HG03378 (cell line): Measurements from ENCODE around the gene THTPA.

Experiments
- ATAC-seq: cut with Tn5 transposase; IDR thresholded peaks from one replicate; pipeline ENCODE4 v1.9.1; 2021; ENCODE audit warnings: mild to moderate bottlenecking, moderate library complexity; ENCODE audit not compliant: unreplicated experiment

THTPA gene

GRCh38 chr14:23566112-23566777 lies 10.2 kb downstream of the THTPA start:
- ATAC-seq, result no peak

GRCh38 chr14:23566778-23567185 lies 10.7 kb downstream of the THTPA start:
- ATAC-seq, result no peak

GRCh38 chr14:23567186-23568020 lies 11.3 kb downstream of the THTPA start, which contains the start of gene AP1G2:
Gene AP1G2 (minus strand): TSS chr14:23567791. CDS start chr14:23567314, 477 bp downstream.
- peak; percentile 64 for ATAC-seq

DNA sequence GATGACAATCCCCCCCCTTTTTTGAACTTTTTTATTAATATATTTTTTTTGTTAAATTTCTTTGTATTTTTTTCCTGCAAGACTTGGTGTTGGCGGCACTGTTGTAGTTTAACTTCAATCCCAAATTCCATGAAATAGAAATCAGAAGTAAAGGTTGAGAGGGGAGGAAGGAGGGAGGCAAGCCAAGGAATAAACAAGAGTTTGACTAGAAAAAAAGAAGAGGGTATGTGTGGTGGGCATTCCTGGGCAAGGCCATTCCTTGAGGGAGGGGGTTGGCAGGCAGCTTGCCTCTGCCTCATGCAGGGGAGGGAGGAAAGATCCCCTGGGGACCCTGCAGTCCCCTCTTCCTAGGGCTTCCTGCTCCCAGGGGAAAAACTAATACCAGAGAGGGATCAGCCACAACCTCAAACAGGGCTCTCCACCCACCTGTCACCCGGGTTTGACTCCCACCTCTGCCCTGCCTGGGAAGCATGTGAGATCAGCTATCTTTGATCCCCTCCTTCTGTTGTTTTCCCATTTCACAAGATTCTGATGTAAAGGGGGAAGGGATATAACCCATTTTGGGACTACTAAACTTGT lies 12.0 kb downstream of the THTPA start:
- ATAC-seq, result no peak

DNA sequence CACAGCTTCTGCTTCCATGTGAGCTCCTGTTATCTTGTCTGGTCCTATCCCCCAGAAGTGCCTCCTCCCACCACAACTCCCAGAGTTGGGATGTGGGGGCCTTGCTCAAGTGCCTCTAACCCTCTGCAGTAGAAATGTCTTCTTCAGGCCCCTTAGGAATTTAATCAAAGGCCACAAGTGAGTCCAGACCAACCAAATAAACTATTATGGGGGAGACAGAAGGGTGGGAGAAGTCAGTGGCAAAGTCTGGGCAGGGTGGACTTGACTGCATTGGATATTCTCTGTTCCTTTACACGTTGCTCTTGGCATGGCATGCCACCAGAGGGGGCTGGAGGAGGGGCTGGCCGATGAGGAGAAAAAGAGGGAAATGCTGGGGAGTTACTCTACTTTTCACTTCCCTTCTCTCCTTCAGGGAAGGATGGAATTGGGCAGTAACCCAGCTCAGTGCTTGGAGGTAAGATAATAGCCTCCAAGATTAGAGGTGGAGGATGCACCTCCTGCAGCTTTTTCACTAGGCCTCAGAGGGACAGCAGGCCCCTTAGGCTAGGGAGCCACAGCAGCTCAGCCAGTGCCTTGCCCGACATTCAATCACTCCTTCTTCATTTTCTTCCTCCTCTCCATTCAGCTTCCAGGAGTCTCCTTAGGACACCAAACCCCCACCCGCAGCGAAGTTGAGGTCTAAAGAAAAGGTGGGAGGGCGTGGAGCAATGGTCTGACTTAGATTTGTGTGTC lies 12.7 kb downstream of the THTPA start:
- no peak for ATAC-seq

GRCh38 chr14:23569443-23570151 lies 13.5 kb downstream of the THTPA start:
- no peak for ATAC-seq

DNA sequence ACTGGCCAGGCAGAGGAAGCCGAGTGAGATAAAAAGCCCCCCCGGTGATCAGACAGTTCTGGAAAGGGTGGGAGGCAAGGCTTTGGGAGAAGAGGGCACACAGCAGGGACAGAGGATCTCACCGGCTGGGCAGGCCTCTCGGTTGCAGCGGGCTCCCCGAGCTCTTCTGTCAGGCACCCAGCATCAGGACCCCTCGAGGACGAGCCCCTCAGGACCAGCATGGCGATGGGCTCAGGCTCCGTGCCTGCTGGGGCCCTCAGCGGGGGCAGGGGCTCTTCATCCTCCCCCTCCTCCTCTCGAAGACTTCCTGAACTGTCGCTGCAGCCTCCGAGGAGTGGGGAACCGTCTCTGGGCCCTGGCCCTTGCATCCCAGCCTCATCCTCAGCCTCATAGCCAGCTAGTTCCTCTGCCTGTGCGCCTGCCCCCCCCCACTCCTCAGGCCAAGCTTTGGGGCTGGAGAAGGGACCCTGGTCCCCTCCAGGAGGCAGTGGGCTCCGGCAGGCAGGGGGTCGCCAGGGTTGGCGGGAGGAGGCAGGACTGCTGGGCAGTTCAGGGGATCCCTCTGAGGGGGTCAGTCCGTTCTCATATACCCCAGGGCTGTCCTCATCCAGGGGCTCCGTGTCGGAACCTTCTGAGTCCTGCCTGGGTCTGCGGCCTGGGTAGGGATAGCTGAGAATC lies 14.9 kb downstream of the THTPA start:
- no peak for ATAC-seq

DNA sequence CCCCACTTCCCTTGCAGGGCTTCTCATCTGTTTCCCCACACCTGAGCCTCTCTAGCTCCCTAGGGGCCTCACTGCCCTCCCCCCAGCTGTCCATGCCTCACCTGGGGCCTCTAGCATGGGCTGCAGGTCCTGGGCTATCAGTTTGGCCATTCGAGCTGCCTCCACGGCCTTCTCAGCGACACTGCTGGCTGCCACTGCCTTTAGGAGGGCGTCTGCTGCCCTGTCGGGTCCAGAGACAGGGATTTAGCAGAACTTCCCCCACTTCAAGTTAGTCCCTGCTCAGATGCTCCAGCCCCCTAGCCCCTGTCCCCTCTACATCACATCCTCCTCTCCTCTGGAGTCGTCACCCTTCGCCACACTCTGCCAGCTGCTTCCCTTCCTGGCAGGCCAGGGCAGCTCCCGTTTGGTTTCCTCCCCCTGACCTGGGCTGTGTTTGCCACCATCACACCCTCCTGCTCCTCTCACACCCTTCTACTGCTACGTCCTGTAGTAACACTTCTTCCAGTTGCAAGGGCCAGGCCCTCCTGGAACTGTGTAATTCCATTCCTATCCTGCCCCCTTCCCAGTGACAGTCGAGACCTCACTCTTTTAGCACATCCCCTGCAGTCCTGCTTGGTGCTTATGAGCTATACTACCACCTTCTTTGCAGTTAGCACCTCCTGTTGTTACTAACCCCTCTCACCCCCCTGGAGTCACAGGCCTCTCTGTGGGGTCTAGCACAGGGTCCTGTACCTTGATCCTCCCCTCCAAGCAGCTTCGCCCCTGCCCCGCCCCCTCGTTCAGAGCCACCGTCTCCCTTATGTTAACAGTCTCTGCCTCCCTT lies 15.8 kb downstream of the THTPA start:
- no peak for ATAC-seq

GRCh38 chr14:23572524-23572828 lies 16.4 kb downstream of the THTPA start:
- no peak for ATAC-seq

- ATAC-seq, result no peak
These were observed 16.8 kb downstream of the THTPA start for GRCh38 chr14:23572836-23573235.

- no peak for ATAC-seq
These were observed 17.4 kb downstream of the THTPA start for GRCh38 chr14:23573384-23574015.

DNA sequence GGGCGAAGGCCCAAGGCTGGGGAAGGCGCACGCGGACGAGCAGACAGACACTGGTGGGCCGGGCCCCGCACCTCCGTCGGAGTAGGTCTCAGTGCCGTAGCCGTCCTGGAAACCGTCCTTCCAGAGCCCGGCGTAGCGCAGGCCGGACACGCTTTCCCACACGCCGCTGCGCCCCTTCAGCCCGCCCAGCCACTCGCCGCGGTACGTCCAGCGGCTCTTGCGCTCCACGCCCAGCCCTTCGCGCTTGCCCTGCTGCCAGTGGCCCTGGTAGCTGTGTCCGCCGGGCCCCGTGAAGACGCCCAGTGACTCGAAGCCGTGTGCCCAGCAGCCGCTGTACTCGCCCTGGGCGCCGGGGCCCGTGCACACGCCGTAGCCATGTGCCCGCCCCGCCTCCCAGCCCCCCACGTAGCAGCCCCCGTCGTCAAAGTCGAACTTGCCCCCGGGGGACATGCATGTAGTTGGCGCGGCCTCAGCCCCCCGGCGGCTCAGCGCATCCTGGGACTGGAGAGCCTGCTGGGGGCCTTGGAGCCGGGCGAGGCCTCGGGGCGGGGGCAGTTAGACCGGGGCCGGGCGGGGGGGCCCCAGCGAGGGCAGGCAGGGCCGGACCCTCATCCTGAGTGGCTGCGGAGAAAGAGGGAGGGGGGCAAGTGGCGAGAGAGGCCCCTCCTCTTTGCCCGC lies 21.1 kb downstream of the THTPA start:
- no peak for ATAC-seq

DNA sequence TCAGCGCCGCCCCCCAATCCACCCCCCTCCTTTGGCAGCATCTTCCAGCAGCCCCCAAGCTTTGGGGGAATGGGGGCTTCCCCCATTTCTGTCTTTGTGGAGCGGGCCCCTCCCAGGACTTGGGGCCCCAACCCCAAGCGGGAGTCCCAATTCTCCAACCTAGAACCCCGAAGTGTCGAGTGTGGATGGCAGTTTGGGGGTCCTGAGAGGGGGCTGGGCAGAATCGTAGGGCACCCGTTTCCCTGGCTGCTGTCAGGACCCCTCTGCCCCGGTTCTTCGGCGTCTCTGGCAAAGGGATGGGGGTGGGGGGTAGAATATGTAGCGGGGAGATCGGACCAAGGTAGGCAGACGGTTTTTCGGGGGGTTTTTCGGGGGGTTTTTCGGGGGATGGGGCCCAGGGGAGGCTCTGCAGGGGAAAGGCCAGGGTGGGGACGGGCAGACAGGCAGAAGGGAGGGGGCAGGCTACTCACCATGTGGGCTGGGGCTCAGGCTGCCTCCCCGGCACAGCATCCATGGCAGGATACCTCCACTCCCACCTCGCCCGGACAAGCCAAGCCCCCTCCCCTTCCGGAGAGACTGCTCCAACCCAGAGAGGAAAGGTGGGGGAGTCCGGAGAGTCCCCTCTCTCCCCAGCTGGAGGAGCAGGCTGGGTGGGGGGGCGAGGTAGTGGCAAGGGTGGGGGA lies 21.8 kb downstream of the THTPA start:
- no peak for ATAC-seq

DNA sequence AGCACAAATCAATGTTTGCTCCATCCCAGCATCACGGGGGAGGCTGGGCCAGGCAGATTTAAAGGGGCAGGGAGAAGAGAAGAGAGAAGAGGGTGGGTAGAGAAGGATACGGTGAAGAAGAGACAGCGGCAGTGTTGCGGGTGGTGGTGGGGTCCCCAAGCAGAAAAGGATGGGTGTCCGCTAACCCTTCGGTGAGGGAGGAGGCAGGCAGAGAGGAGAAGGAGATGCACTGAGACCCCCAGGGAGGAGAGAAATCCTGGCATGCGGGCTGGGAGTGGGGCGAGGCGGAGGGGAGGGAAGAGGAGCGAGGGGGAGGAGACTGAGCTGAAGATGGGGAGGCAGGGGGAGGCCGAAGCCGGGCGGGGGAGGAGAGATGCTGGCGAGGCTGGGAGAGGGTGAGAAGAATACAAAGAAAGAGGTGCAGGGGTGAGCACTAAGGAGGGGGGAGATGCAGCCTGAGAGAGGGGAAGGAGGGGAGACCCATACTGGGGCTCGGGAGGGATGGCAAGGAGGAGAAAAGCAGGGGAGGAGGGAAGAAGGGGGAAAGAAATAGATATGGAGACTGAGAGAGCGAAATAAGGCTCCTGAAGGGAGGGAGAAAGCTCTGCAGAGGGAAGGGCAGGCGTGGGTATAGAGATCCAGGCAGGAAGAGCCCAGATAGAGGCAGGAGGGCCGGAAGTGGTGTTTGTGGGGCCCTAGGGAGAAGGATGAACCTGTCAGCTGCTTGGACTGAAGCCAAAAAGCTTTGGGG lies 22.7 kb downstream of the THTPA start, which contains the start of gene JPH4:
TSS of gene JPH4 (minus strand) at position 231 of the 751 bp plus-strand sequence. CDS start 1,337 bp downstream, outside the sequence.
- ATAC-seq, result no peak

DNA sequence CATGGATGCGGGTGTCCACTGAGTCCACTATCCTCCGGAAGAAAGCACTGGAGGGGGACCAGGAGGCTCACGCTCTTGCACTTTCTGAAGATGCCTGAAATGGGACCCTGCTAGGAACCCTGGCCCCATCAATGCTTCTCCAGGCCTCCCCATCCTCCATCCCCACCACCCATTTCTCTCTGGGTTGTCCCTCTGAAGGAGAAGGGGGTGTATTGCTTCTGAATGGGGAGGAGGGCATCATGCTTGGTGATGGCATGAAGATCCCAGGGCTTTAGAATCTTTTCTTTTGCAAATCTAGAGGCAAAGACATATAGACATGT lies 23.2 kb downstream of the THTPA start:
- no peak for ATAC-seq

DNA sequence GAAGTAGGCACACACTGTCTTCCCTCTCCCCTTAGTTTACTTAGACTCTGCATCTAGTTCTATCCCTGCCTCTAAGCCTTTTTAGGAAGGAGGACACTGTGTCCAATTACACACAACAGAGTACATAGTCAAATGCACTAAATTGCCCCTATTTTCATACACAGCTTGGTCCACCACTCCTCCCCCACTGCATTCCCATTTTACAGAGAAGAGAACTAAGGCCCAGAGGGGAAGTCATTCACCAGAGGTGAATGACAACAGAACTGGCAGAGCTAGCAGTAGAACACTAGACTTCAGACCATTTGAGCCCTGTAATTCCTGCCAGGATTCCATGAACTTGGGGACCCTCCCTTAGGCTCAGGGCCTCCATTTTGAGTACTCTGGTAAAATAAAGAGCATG lies 23.7 kb downstream of the THTPA start:
- no peak for ATAC-seq
